Mucosa of rectum (tissue), 2 donors: Measurements from ENCODE around the gene BLOC1S4.

Experiments
- H3K27ac ChIP-seq, 2 donors: one replicate each; pipeline ENCODE4 v1.7.0; 2013; ENCODE audit warnings: inconsistent platforms in 2 of 2, low read depth in 2 of 2, low read length in 2 of 2
- H3K27me3 ChIP-seq, 2 donors: one replicate each; pipeline ENCODE4 v1.7.0; 2013; ENCODE audit warnings: low read length in 2 of 2; ENCODE audit not compliant: control insufficient read depth in 2 of 2, insufficient read depth in 2 of 2
- H3K36me3 ChIP-seq, 2 donors: one replicate each; pipeline ENCODE4 v1.7.0; 2013; ENCODE audit warnings: low read length in 2 of 2; ENCODE audit not compliant: control insufficient read depth in 2 of 2, insufficient read depth in 2 of 2
- H3K4me1 ChIP-seq, 2 donors: one replicate each; pipeline ENCODE4 v1.7.0; 2013; ENCODE audit warnings: low read length in 2 of 2, mild to moderate bottlenecking in 1 of 2; ENCODE audit not compliant: control insufficient read depth in 2 of 2, insufficient read depth in 2 of 2
- H3K4me3 ChIP-seq, 2 donors: one replicate each; pipeline ENCODE4 v1.7.0; 2013; ENCODE audit warnings: low read length in 2 of 2
- H3K9ac ChIP-seq, 2 donors: one replicate each; pipeline ENCODE4 v1.7.0; 2013; ENCODE audit warnings: low read length in 2 of 2, low read depth in 1 of 2, mild to moderate bottlenecking in 1 of 2
- H3K9me3 ChIP-seq, 2 donors: one replicate each; pipeline ENCODE4 v1.7.0; 2013; ENCODE audit warnings: low read length in 2 of 2; ENCODE audit not compliant: control insufficient read depth in 2 of 2
- donor health status: healthy.
- donor health status: Normal muscosa, but diverticular disease.

The BLOC1S4 gene

GRCh38 chr4:6739920-6740319 is 23.9 kb downstream of the BLOC1S4 start:
- Histone ChIP-seq H3K4me3 (no peak overlapping the region), H3K36me3 (no peaks in the 10 kb centered on the region), H3K4me1 (no peaks in the 10 kb centered on the region), H3K9ac (no peak overlapping the region), H3K9me3 (no peaks in the 10 kb centered on the region), H3K27ac (no peak overlapping the region), H3K27me3 (no peaks in the 10 kb centered on the region)

GRCh38 chr4:6740347-6740746 is 24.4 kb downstream of the BLOC1S4 start:
- H3K9ac ChIP-seq: no peak overlapping the region
- no peak overlapping the region for H3K27ac ChIP-seq
- H3K4me1 ChIP-seq: no peaks in the 10 kb centered on the region
- H3K4me3 ChIP-seq: no peak overlapping the region
- H3K36me3 ChIP-seq: no peaks in the 10 kb centered on the region
- H3K27me3 ChIP-seq: no peaks in the 10 kb centered on the region
- H3K9me3 ChIP-seq: no peaks in the 10 kb centered on the region

GRCh38 chr4:6742507-6742906 is 26.5 kb downstream of the BLOC1S4 start:
- H3K36me3 ChIP-seq: no peaks in the 10 kb centered on the region
- no peak overlapping the region for H3K4me3 ChIP-seq
- H3K9me3 ChIP-seq: no peaks in the 10 kb centered on the region
- no peak overlapping the region for H3K27ac ChIP-seq
- peaks cover 9 to 17% of the 10 kb centered on the region in 2 donors for H3K4me1 ChIP-seq
- H3K9ac ChIP-seq: no peak overlapping the region
- H3K27me3 ChIP-seq: no peaks in the 10 kb centered on the region

DNA sequence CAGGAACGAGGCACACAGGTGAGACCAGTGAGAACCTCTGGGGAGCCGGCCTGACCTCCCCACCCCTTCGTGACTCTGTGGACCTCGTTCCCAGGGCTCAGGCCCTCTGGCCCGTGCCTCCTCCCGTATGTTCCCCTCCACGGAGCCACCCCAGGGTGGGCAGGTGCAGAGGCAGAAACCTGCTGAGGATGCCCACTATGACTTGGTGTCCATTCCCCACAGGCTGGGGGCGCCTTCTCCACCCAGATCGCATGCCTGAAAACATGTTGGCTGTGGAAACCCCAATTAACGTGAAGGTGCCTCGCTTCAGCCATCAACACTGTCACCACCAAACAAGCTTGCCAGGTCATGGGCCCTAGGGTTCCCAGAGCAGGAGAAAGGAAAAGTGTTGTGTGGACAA is 27.0 kb downstream of the BLOC1S4 start:
- H3K4me3 ChIP-seq: no peak overlapping the region
- H3K36me3 ChIP-seq: no peaks in the 10 kb centered on the region
- no peak overlapping the region for H3K9ac ChIP-seq

DNA sequence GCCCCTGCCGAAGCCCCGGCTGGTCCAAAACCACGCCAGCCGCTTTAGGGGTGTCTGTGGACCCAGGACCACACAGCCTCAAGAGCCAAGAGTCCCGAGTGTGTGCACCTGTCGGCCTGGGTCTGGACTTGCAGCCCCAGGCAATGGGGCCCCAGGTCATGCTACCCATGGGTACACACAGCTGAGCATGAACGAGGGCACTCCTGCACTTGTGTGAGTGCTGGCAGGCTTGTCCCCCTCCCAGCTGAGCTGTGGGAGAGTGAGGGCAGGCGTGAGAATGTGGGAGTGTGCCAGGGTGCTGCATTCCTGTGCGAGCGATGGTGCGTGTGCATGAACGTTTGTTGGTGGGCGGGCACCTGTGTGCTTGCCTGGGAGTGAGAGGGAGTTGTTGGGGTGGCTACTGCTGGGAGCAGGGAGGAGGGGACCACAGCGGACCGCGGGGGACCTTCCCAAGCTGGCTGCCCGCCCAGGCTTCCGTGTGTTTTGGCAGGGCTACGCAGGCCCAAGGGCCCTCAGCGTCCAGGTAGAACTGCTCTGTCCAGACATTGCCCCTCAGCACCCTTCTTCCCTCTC is 30.8 kb downstream of the BLOC1S4 start:
- H3K4me1 ChIP-seq: peaks cover 47 to 53% of the 10 kb centered on the region in 2 donors
- peak overlapping the region; percentile 49 to 53 for H3K9ac ChIP-seq
- no peaks in the 10 kb centered on the region for H3K36me3 ChIP-seq
- no peaks in the 10 kb centered on the region for H3K9me3 ChIP-seq
- H3K4me3 ChIP-seq: peak overlapping the region; percentile 20 to 34
- peak overlapping the region; percentile 94 to 97 for H3K27ac ChIP-seq
- H3K27me3 ChIP-seq: no peaks in the 10 kb centered on the region

More for the DNA sequence above, 27.0 kb downstream of the BLOC1S4 start:
- Histone ChIP-seq H3K27ac (no peak overlapping the region), H3K4me1 (peaks cover 14 to 22% of the 10 kb centered on the region in 2 donors), H3K9me3 (no peaks in the 10 kb centered on the region), H3K27me3 (no peaks in the 10 kb centered on the region)

- H3K27ac ChIP-seq: peak overlapping the region; percentile 94 to 97
- H3K4me3 ChIP-seq: peak overlapping the region; percentile 31 to 38
Measured at GRCh38 chr4:6747294-6748051, 31.5 kb downstream of the BLOC1S4 start.

GRCh38 chr4:6748286-6748685 is 32.3 kb downstream of the BLOC1S4 start:
- H3K27me3 ChIP-seq: no peaks in the 10 kb centered on the region
- H3K9me3 ChIP-seq: no peaks in the 10 kb centered on the region
- peak overlapping the region; percentile 53 to 60 for H3K9ac ChIP-seq
- peaks cover 54 to 62% of the 10 kb centered on the region in 2 donors for H3K4me1 ChIP-seq
- H3K36me3 ChIP-seq: no peaks in the 10 kb centered on the region
- H3K27ac ChIP-seq: peak overlapping the region; percentile 94 to 97
- H3K4me3 ChIP-seq: peak overlapping the region; percentile 31 to 38

More at GRCh38 chr4:6747294-6748051, 31.5 kb downstream of the BLOC1S4 start:
- no peaks in the 10 kb centered on the region for H3K27me3 ChIP-seq
- H3K4me1 ChIP-seq: peaks cover 49 to 54% of the 10 kb centered on the region in 2 donors
- H3K9ac ChIP-seq: peak overlapping the region; percentile 53 to 60
- no peaks in the 10 kb centered on the region for H3K9me3 ChIP-seq
- no peaks in the 10 kb centered on the region for H3K36me3 ChIP-seq

DNA sequence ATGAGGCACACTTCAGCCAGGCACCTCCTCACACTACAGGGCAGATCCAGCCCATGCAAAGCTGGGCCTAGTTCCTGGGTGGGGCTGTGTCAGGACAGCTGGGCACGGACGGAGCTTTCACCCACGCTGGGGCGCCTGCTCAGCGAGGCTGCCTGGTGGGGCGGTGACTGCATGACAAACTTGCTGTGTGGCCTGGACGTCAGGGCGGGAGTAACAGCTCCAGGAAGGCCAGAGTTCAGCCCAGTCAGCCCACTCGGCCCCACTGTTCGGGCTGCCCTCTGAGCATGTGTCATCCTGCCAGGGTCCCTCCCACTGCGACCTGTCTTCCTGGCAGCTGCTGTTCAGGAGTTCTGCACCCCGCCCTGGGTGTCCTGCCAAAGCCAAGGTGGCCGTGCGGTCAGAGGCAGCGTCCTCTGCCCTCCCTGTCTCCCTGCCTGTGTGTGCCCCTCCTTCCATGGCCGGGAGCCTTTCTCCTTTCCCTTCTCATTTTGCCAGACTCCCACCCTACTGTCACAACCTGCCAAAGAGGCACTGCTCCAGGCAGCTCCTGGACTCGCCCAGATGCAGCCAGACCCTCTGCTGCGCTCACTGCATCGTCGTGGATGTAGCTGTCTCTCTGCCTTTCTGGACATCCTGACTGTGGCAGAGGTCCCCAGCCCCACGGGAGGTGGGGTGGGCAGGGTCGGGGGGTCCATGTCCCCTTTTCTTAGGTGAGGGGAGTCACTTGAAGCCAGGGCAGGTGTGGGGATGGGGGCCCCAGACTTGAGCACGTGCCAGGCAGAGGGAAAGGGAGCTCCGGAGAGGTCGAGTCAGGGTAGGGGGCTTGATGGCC is 33.6 kb downstream of the BLOC1S4 start:
- Histone ChIP-seq H3K27ac (peak overlapping the region; percentile 94 to 97), H3K27me3 (no peaks in the 10 kb centered on the region), H3K9me3 (no peaks in the 10 kb centered on the region), H3K36me3 (no peaks in the 10 kb centered on the region), H3K4me1 (peaks cover 54 to 65% of the 10 kb centered on the region in 2 donors), H3K9ac (peak overlapping the region; percentile 63 to 77), H3K4me3 (peak overlapping the region; percentile 32 to 51)

GRCh38 chr4:6750286-6751221 is 34.6 kb downstream of the BLOC1S4 start:
- H3K27ac ChIP-seq: peak overlapping the region; percentile 94 to 97
- peaks cover 54 to 65% of the 10 kb centered on the region in 2 donors for H3K4me1 ChIP-seq
- H3K36me3 ChIP-seq: no peaks in the 10 kb centered on the region
- no peaks in the 10 kb centered on the region for H3K27me3 ChIP-seq
- peak overlapping the region in 1 of 2 donors; percentile 51 for H3K4me3 ChIP-seq
- H3K9me3 ChIP-seq: no peaks in the 10 kb centered on the region
- peak overlapping the region; percentile 41 to 77 for H3K9ac ChIP-seq
